HEK293 (cell line): ENCODE measurements around the gene DCDC2B.

Experiments
- CTCF ChIP-seq: fragments of 450-650 bp; formaldehyde crosslinking; IDR thresholded peaks from 2 replicates; pipeline ENCODE4 v1.5.1; 2016; ENCODE audit warnings: missing biosample characterization, missing genetic modification characterization
- KLF7 ChIP-seq: fragments of 450-650 bp; formaldehyde crosslinking; IDR thresholded peaks from 2 replicates; pipeline ENCODE4 v1.5.1; 2016; ENCODE audit warnings: missing biosample characterization, missing genetic modification characterization, borderline replicate concordance
- ZNF785 ChIP-seq: fragments of 450-650 bp; formaldehyde crosslinking; IDR thresholded peaks from 2 replicates; pipeline ENCODE4 v1.5.1; 2016; ENCODE audit warnings: missing biosample characterization, missing genetic modification characterization
- TF ChIP-seq, protein P1 (sequence below): fragments of 450-650 bp; formaldehyde crosslinking; IDR thresholded peaks from 2 replicates; pipeline ENCODE4 v1.5.1; 2016; ENCODE audit warnings: missing biosample characterization, missing genetic modification characterization

GRCh38 chr1:32159189-32159588 lies 49.7 kb upstream of the DCDC2B start:
- TF ChIP-seq, protein P1, sequence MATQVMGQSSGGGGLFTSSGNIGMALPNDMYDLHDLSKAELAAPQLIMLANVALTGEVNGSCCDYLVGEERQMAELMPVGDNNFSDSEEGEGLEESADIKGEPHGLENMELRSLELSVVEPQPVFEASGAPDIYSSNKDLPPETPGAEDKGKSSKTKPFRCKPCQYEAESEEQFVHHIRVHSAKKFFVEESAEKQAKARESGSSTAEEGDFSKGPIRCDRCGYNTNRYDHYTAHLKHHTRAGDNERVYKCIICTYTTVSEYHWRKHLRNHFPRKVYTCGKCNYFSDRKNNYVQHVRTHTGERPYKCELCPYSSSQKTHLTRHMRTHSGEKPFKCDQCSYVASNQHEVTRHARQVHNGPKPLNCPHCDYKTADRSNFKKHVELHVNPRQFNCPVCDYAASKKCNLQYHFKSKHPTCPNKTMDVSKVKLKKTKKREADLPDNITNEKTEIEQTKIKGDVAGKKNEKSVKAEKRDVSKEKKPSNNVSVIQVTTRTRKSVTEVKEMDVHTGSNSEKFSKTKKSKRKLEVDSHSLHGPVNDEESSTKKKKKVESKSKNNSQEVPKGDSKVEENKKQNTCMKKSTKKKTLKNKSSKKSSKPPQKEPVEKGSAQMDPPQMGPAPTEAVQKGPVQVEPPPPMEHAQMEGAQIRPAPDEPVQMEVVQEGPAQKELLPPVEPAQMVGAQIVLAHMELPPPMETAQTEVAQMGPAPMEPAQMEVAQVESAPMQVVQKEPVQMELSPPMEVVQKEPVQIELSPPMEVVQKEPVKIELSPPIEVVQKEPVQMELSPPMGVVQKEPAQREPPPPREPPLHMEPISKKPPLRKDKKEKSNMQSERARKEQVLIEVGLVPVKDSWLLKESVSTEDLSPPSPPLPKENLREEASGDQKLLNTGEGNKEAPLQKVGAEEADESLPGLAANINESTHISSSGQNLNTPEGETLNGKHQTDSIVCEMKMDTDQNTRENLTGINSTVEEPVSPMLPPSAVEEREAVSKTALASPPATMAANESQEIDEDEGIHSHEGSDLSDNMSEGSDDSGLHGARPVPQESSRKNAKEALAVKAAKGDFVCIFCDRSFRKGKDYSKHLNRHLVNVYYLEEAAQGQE (tag by site-specific recombination), result no peak
- no peak for TF ChIP-seq KLF7 (tag by site-specific recombination)
- no peak for TF ChIP-seq ZNF785 (tag by site-specific recombination)
- TF ChIP-seq CTCF (tag by site-specific recombination), result no peak
